Mesendoderm (in vitro differentiated cells): ENCODE data around the gene ASB4.
A peak's percentile ranks its signal among the peaks of the same experiment; 100 is the strongest.
"Not testable (repeated sequence)": the region's sequence is repeated elsewhere in the genome, so short reads cannot be mapped to it uniquely, and the experiment has no call there.

Experiments used
- DNase-seq: peaks from one replicate; pipeline ENCODE4 v3.0.0; 2013
- H2AK5ac ChIP-seq: 2 replicates; pipeline ENCODE4 v1.6.1; 2013; ENCODE audit warnings: low read length, inconsistent platforms
- H2BK120ac ChIP-seq: 2 replicates; pipeline ENCODE4 v1.6.1; 2013; ENCODE audit warnings: low read depth, mild to moderate bottlenecking, low read length, moderate library complexity, mixed read lengths
- H2BK15ac ChIP-seq: replicated peaks from 2 replicates; pipeline ENCODE4 v1.6.1; 2013; ENCODE audit warnings: low read depth, mild to moderate bottlenecking, moderate library complexity
- H2BK5ac ChIP-seq: 2 replicates; pipeline ENCODE4 v1.6.1; 2013; ENCODE audit warnings: low read length, inconsistent platforms
- H3K18ac ChIP-seq: 2 replicates; pipeline ENCODE4 v1.6.1; 2013; ENCODE audit warnings: mild to moderate bottlenecking, low read length, mixed read lengths
- H3K23ac ChIP-seq: one replicate; pipeline ENCODE4 v1.6.1; 2013; ENCODE audit warnings: low read length
- H3K27ac ChIP-seq: 2 replicates; pipeline ENCODE4 v1.5.1; 2013; ENCODE audit warnings: low read depth, mild to moderate bottlenecking, inconsistent platforms, low read length, moderate library complexity
- H3K27me3 ChIP-seq: 2 replicates; pipeline ENCODE4 v1.6.1; 2013; ENCODE audit warnings: low read length, control low read depth, mild to moderate bottlenecking, inconsistent platforms; ENCODE audit not compliant: insufficient read depth, poor library complexity
- H3K36me3 ChIP-seq: 2 replicates; pipeline ENCODE4 v1.6.1; 2013; ENCODE audit warnings: low read length, inconsistent platforms; ENCODE audit not compliant: control insufficient read depth, insufficient read depth
- H3K4ac ChIP-seq: one replicate; pipeline ENCODE4 v1.6.1; 2013; ENCODE audit warnings: low read depth, mild to moderate bottlenecking, low read length, moderate library complexity
- H3K4me1 ChIP-seq: 2 replicates; pipeline ENCODE4 v1.6.1; 2013; ENCODE audit warnings: low read depth, low read length, inconsistent platforms; ENCODE audit not compliant: control insufficient read depth
- H3K4me2 ChIP-seq: 2 replicates; pipeline ENCODE4 v1.6.1; 2013; ENCODE audit warnings: low read length
- H3K4me3 ChIP-seq: 2 replicates; pipeline ENCODE4 v1.5.1; 2013; ENCODE audit warnings: mild to moderate bottlenecking, low read length
- H3K56ac ChIP-seq: one replicate; pipeline ENCODE4 v1.6.1; 2013; ENCODE audit warnings: low read length
- H3K79me1 ChIP-seq: 2 replicates; pipeline ENCODE4 v1.6.1; 2013; ENCODE audit warnings: low read length, inconsistent platforms
- H3K79me2 ChIP-seq: 2 replicates; pipeline ENCODE4 v1.6.1; 2013; ENCODE audit warnings: mild to moderate bottlenecking, low read length; ENCODE audit not compliant: control insufficient read depth, insufficient read depth
- H3K9ac ChIP-seq: 2 replicates; pipeline ENCODE4 v1.6.1; 2013; ENCODE audit warnings: low read length, inconsistent platforms
- H4K5ac ChIP-seq: one replicate; pipeline ENCODE4 v1.6.1; 2013; ENCODE audit warnings: low read length
- H4K8ac ChIP-seq: one replicate; pipeline ENCODE4 v1.6.1; 2013; ENCODE audit warnings: low read depth, mild to moderate bottlenecking, control low read depth, low read length, moderate library complexity
- WGBS: extraction: QIAGEN DNeasy Blood & Tissue Kit; methylation state at CpG from one replicate; pipeline ENCODE4 v1.1.7; 2013; ENCODE audit warnings: low lambda C conversion rate, missing lambda C conversion rate; ENCODE audit not compliant: insufficient coverage; ENCODE audit errors: extremely low coverage; 5-methylcytosine and 5-hydroxymethylcytosine counted together

The ASB4 gene

GRCh38 chr7:95547361-95548348 is 61.9 kb downstream of the ASB4 start:
- Histone ChIP-seq H3K79me1 (no peaks in the 10 kb centered on the region), H3K27me3 (no peaks in the 10 kb centered on the region), H3K4me3 (no peak overlapping the region), H4K5ac (no peak overlapping the region), H3K56ac (no peak overlapping the region), H3K4me1 (no peaks in the 10 kb centered on the region), H2BK15ac (no peak overlapping the region), H3K4ac (no peak overlapping the region), H2BK5ac (no peak overlapping the region), H3K23ac (no peak overlapping the region), H2BK120ac (no peak overlapping the region), H3K27ac (no peak overlapping the region), H3K9ac (no peak overlapping the region), H2AK5ac (no peak overlapping the region), H3K4me2 (no peak overlapping the region), H3K18ac (no peak overlapping the region), H3K36me3 (no peaks in the 10 kb centered on the region), H3K79me2 (no peaks in the 10 kb centered on the region), H4K8ac (no peak overlapping the region)
- no peak for DNase-seq
- no CpG with 5 or more reads among the region's 6 CpGs for WGBS

- Histone ChIP-seq H2BK120ac (no peak overlapping the region), H3K4ac (no peak overlapping the region), H3K27me3 (no peaks in the 10 kb centered on the region), H2BK15ac (no peak overlapping the region), H4K5ac (no peak overlapping the region), H3K18ac (peak overlapping the region; percentile 28), H3K79me2 (no peaks in the 10 kb centered on the region), H3K36me3 (no peaks in the 10 kb centered on the region), H3K4me2 (no peak overlapping the region), H3K4me3 (no peak overlapping the region), H3K27ac (no peak overlapping the region), H2BK5ac (no peak overlapping the region), H2AK5ac (no peak overlapping the region), H3K4me1 (no peaks in the 10 kb centered on the region), H4K8ac (no peak overlapping the region), H3K9ac (no peak overlapping the region), H3K23ac (no peak overlapping the region), H3K79me1 (no peaks in the 10 kb centered on the region), H3K56ac (no peak overlapping the region)
- WGBS: no CpG with 5 or more reads among the region's 6 CpGs
- peak; percentile 80 for DNase-seq
Measured at GRCh38 chr7:95549818-95550529, 64.2 kb downstream of the ASB4 start.

GRCh38 chr7:95550546-95550945 is 64.8 kb downstream of the ASB4 start:
- Histone ChIP-seq H3K27me3 (no peaks in the 10 kb centered on the region), H2BK120ac (no peak overlapping the region), H3K36me3 (no peaks in the 10 kb centered on the region), H4K8ac (no peak overlapping the region), H2BK5ac (no peak overlapping the region), H4K5ac (no peak overlapping the region), H3K4me2 (no peak overlapping the region), H3K18ac (no peak overlapping the region), H3K4ac (no peak overlapping the region), H3K79me2 (no peaks in the 10 kb centered on the region), H3K27ac (no peak overlapping the region), H3K9ac (no peak overlapping the region), H3K4me3 (no peak overlapping the region), H3K4me1 (no peaks in the 10 kb centered on the region), H2BK15ac (no peak overlapping the region), H2AK5ac (no peak overlapping the region), H3K23ac (no peak overlapping the region), H3K56ac (no peak overlapping the region), H3K79me1 (no peaks in the 10 kb centered on the region)
- WGBS: no CpG with 5 or more reads among the region's 4 CpGs
- no peak for DNase-seq

- not testable (repeated sequence) for H2BK120ac ChIP-seq, H3K79me2 ChIP-seq, H2BK5ac ChIP-seq, H4K8ac ChIP-seq, H3K27me3 ChIP-seq, H3K79me1 ChIP-seq, H4K5ac ChIP-seq, H3K36me3 ChIP-seq, H3K4me3 ChIP-seq, H2BK15ac ChIP-seq, H2AK5ac ChIP-seq, H3K4me2 ChIP-seq, H3K9ac ChIP-seq, H3K56ac ChIP-seq, H3K27ac ChIP-seq, H3K18ac ChIP-seq, H3K4me1 ChIP-seq, DNase-seq, H3K23ac ChIP-seq, H3K4ac ChIP-seq
- WGBS: no CpG with 5 or more reads among the region's 45 CpGs
Measured at GRCh38 chr7:95552010-95552926, 66.5 kb downstream of the ASB4 start.

GRCh38 chr7:95553939-95554338 is 68.2 kb downstream of the ASB4 start:
- no peak overlapping the region for H3K4me2 ChIP-seq
- no peaks in the 10 kb centered on the region for H3K79me1 ChIP-seq
- no peak overlapping the region for H3K4me3 ChIP-seq
- no peak overlapping the region for H3K23ac ChIP-seq
- H3K36me3 ChIP-seq: no peaks in the 10 kb centered on the region
- no peaks in the 10 kb centered on the region for H3K79me2 ChIP-seq
- H3K4ac ChIP-seq: no peak overlapping the region
- no peaks in the 10 kb centered on the region for H3K4me1 ChIP-seq
- H4K5ac ChIP-seq: no peak overlapping the region
- no peak overlapping the region for H3K9ac ChIP-seq
- H3K27me3 ChIP-seq: no peaks in the 10 kb centered on the region
- no peak overlapping the region for H2AK5ac ChIP-seq
- no peak overlapping the region for H2BK15ac ChIP-seq
- no peak overlapping the region for H3K27ac ChIP-seq
- no CpG with 5 or more reads among the region's 2 CpGs for WGBS
- H3K56ac ChIP-seq: no peak overlapping the region
- H3K18ac ChIP-seq: no peak overlapping the region
- no peak overlapping the region for H4K8ac ChIP-seq
- no peak overlapping the region for H2BK5ac ChIP-seq
- no peak for DNase-seq
- H2BK120ac ChIP-seq: no peak overlapping the region
